Dermis microvascular lymphatic vessel endothelial cell (primary cell): ENCODE data around the gene KRTAP4-9. TPM values are rescaled to one million over a fixed set of nuclear protein-coding genes. Genes with fewer than 3 reads are reported as not detected.
A peak's percentile ranks its signal among the peaks of the same experiment; 100 is the strongest.
"Not testable (repeated sequence)": the region's sequence is repeated elsewhere in the genome, so short reads cannot be mapped to it uniquely, and the experiment has no call there.

ENCODE experiments used
- DNase-seq, 2 donors: peaks; one replicate each; pipeline versions ENCODE4 v3.0.0 to v3.0.0-alpha.2; 2010; ENCODE audit warnings: low read depth in 2 of 2
- total RNA-seq: library from RNA; depleted of rRNA; stranded (reverse); fragments of >200 nt; gene quantifications from 2 replicates; pipeline ENCODE4 v1.2.1, GENCODE V29; 2014

KRTAP4-9 gene
- total RNA-seq, 1 donor from 2014 or later, result not detected

DNA sequence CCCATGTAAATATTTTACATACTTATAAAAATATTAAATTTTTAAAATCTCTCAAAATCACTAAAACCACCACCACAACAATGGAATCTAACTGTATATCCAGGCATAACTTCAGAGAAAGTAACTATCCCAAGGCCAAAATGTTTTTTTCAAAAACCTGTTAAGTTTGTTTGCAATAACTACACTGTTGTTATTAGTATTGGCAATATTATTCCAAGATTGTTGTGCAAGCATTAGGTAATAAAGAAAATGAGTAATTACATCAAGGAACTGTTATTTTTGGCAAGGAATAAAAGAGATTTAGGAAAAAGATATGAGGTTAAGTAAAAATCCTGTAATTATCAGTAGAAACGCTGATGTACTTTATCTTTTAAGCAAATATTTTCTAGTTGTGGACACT lies 22.2 kb downstream of the KRTAP4-9 start:
- DNase-seq, result no peak

DNA sequence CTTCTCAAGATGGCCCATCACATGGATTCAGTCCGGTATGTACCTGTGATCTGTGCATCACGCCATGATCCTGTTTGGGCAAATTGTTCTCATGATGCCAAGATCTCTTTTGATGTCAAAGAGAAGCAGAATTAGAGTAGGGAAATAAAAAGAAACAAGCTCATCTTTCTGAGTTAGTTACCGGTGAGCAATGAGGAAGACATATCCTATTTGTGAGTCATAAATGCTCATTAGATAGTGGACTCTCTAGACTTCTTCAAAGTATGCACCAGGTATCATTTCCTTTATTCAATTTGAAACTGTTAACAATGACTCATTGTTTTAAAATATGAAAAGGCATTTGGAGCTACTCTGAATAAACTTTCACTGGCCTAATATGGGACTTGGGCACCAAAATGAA lies 26.8 kb downstream of the KRTAP4-9 start:
- DNase-seq, result no peak

DNA sequence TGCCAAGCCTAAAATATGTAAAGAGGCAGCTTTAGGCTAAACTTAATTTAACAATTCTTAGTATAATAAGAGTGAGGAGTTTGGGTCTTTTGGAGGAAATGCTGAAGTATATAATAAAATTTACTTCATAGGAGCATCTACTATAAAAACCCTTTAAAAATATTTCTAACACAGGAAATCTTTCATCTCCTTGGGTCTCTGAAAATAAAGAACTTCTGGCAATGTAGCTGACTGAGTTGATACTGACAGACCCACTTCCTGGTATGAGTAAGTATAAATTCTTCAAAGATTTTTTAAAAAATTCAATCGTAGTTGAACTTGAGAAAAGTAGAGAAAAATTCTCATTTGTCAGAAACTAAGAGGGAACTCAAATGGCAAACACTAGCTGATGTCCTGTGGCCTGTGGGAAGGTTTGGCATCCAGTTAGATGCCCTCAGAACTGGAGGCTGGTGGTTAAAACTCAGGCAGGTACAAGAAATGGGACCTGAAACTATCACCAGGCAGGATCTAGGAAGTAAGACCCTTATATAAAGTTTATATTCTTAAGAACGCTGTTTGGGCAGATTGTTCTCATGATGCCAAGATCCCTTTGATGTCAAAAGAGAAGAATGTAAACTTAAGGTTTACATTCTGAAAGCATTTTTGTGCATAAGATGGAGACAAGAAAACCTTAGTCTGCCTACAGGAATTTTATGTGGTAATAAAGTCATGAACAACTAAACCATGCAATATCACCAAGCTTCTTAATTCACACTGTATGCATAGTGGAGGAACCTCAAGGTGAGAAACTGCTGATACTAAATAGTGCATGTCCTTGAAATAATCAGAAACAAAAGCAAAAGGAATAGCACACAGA lies 28.9 kb downstream of the KRTAP4-9 start:
- DNase-seq, result no peak

DNA sequence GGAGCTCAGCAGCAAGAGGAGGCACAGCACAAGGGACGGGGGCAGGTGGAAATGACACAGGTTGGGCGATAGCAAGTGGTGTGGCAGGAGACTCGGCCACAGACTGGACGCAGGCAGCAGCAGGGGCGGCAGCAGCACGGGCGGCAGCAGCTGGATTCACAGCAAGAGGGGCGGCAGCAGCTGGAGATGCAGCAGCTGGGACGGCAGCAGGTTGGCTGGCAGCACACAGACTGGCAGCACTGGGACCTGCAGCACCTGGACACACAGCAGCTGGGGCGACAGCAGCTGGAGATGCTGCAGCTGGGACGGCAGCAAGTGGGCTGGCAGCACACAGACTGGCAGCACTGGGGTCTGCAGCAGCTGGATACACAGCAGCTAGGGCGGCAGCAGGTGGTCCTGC lies 34.7 kb downstream of the KRTAP4-9 start:
- not testable (repeated sequence) for DNase-seq

DNA sequence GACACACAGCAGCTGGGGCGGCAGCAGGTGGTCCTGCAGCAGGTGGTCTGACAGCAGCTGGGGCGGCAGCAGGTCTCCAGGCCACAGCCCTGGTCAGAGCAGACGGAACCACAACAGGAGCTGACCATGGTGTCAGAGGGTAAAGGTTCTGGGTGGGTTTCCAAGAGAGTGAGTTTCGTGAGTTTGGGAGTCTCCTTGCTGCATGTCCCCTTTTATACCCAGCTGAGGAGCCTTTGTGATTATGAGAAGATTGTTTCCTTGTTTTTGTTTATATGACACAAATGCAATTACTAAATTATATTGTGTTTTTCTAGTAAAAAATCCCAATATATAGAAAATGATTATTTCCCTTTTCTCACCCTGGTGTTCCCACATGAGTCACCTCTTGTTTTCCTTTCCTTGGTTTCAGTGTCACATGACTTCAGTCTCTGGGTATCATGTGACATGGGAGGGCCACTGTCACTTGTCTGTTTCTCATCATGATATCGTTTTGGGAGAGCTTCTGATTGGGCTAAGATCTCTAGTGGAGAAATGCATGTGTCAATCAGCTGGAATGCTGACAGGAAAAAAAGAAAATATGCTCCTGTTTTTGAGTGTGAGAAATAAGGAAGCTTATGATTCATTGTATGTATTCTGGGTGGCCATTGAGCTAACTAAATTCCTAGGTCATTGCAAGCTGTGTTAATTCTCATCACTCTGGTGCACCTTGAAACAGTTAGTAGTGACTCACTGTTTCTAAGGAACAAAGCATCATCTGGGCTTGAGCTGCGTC lies 35.4 kb downstream of the KRTAP4-9 start, which contains the start of gene KRTAP4-6:
KRTAP4-6 (minus strand) TSS at position 185 of the 772 bp plus-strand sequence; CDS start at position 128, 57 bp downstream.
- peak in 1 of 2 donors; percentile 48 for DNase-seq

DNA sequence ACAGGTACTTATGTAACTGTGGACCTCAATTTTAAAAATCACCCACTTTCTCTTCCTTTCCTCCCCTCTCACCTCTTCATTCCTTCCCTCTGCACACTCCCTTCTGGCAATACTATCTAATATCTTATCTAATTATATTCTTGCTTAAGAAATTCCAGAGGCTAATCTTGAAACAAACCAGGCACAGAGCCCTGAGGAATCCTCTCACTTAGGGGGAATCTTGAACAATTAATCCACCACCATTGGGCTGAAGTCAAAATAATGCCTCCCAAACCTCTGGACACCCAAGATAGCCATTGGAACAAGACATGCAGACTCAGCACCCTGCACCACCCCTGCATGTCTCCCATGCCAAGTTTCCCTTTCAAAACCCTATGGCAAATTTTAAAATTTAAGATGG lies 36.2 kb downstream of the KRTAP4-9 start:
- DNase-seq, result no peak

DNA sequence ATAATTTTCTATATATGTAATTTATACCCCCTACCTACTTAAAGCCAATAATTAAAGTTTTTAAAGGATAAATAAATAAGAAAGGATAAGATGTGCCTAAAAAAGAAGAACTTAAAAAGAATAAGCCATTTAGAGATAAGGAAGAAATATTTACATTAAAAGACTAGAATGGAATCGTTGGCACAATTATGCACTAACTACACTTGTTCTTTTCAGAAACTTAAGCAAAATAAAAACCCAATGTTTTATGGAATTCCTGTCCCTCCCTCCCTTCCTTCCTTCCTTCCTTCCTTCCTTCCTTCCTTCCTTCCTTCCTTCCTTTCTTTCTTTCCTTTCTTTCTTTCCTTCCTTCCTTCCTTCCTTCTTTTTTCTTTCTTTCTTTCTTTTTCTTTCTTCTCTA lies 39.7 kb downstream of the KRTAP4-9 start:
- DNase-seq, result no peak

DNA sequence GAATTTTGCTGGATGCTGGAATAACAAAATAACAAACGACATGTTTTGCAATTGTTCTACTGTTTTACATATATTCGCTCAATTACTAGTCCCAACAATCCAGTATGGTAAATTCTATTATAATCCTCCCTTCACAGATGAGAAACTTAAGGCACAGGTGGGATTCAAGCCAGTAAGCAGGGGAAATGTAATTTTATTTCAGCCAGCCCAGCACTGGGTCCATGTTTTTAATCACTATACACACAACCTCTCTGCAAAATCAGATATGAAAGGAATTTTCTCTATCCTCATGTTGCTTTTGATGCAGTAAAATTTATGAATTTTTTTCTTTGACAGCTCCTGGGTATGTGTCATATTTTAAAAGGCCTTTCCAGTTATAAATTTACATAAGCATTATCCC lies 40.1 kb downstream of the KRTAP4-9 start:
- DNase-seq, result no peak

DNA sequence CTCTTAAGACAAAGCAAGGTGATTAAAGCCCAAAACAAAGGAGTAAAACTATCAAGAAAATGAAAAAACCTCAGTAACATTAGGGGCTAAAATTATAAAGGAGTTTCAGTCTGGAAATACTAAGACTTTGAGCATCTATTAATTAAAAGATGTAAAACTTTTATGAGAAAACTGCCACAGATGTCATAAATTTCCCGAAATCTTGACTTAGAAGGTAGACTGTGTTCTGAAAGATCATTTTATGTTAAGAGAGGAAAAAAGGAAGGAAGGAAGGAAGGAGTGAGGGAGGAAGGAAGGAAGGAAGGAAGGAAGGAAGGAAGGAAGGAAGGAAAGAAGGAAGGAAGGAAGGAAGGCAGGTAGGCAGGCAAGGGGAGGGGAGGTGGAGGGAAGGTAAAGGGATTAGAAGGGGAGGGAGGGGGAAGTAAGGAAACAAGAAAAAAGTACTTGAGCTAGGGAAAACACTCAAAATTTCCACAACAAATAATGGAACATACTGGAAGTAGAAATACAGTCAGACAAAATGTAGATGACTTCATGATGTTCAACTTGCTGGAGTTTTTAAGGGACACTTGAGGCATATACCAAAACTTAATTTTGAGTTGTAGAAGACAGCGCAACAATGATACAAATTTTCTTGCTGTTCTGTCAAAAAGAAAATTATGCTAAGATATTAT lies 42.5 kb downstream of the KRTAP4-9 start:
- no peak for DNase-seq

DNA sequence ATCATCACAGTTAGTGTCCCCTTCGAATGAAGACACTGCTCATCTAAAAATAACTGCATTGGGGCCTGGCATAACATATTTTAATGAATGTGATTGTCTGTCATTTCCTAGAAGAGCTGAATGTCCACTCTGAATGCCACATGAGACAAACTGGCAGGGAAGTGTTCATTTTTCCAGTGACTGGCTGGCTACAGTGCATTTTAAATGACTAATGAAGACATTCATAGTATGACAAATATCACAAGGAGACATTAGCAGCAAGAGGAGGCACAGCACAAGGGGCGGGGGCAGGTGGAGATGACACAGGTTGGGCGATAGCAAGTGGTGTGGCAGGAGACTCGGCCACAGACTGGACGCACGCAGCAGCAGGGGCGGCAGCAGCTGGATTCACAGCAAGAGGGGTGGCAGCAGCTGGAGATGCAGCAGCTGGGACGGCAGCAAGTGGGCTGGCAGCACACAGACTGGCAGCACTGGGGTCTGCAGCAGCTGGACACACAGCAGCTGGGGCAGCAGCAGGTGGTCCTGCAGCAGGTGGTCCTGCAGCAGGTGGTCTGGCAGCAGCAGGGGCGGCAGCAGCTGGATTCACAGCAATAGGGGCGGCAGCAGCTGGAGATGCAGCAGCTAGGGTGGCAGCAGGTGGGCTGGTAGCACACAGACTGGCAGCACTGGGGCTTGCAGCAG lies 43.9 kb downstream of the KRTAP4-9 start:
- DNase-seq, result not testable (repeated sequence)

DNA sequence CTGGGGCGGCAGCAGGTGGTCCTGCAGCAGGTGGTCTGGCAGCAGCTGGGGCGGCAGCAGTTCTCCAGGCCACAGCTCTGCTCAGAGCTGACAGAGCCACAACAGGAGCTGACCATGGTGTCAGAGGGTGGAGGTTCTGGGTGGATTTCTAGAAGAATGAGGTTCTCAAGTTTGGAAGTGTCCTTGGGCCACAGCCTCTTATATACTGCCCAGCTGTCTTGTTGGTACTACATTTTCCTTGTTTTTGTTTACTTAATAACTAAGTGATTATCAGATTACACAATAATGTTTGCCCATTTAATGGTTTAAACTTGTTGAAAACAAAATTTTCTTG lies 44.4 kb downstream of the KRTAP4-9 start, which contains the start of gene KRTAP4-5:
KRTAP4-5 (minus strand) TSS at position 174 of the 334 bp plus-strand sequence; CDS start at position 116, 58 bp downstream.
- no peak for DNase-seq

DNA sequence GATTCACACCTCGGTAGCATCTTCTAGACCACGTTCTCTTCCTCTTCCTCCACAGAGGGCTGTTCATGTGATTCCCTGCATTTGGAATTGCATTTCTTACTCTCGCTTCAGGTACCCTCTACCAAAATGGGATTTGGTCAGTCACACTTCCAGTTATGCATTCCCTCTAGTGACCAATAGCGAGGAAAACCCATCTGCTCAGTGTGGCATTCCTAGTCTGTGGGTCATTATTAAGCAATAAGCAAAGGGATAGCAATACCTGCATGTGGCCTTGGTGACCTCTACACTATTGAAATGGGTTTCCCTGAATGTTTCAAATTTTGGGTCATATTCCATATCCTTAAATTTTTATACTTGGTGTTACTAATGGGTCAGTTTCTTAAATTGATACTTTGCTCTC lies 44.8 kb downstream of the KRTAP4-9 start:
- DNase-seq, result no peak

DNA sequence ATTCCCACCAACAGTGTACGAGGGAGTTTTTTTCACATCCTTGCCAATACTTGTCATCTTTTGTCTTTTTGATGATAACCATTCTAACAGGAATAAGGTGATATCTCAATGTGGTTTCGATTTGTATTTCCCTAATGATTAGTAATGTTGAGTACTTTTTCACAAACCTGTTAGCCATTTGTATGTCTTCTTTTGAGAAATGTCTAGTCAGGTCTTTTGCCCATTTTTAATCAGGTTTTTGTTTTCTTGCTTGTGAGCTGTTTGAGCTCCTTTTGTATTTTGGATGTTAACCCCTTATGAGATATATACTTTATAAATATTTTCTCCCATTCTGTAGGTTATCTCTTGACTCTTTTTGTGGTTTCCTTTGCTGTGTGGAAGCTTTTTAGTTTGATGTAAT lies 46.3 kb downstream of the KRTAP4-9 start:
- no peak for DNase-seq

DNA sequence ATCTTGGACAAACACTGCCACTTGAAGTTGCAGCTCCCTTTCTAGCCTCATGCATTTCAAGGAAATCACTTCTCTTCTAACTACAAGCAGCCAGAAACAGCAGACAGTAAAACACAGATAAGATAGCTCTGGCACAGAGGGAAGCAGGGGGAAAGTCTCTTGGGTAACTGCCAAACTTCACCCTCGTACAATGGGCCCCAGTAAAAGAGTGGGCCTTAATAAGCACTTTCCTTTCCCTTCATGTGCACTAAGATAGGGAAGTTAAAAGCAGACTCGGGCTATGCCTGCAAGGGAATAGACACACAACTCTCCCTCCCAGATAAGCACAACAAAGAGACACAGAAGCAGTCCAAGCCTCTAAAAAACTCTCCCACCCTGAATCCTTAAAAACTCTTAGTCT lies 48.7 kb downstream of the KRTAP4-9 start:
- no peak for DNase-seq

Other genes with a start within 250 kb of the KRTAP4-9 start
- gene KRT12, start 238.2 kb upstream of the KRTAP4-9 start, total RNA-seq, result not detected in 2 replicates
- gene KRT20, start 220.1 kb upstream of the KRTAP4-9 start, total RNA-seq, result not detected in 2 replicates
- 2.1 TPM in 1 of 2 replicates, not detected in the other for gene KRT23, start 167.7 kb upstream of the KRTAP4-9 start, total RNA-seq
- not detected in 2 replicates for gene KRT39, start 138.4 kb upstream of the KRTAP4-9 start, total RNA-seq
- not detected in 2 replicates for gene KRT40, start 121.1 kb upstream of the KRTAP4-9 start, total RNA-seq
- not detected in 2 replicates for gene KRTAP3-3, start 111.2 kb upstream of the KRTAP4-9 start, total RNA-seq
- not detected in 2 replicates for gene KRTAP3-2, start 105.5 kb upstream of the KRTAP4-9 start, total RNA-seq
- gene KRTAP3-1, start 96.3 kb upstream of the KRTAP4-9 start, total RNA-seq, result not detected in 2 replicates
- gene KRTAP1-5, start 78.2 kb upstream of the KRTAP4-9 start, total RNA-seq, result not detected in 2 replicates
- not detected in 2 replicates for gene KRTAP1-4, start 75.2 kb upstream of the KRTAP4-9 start, total RNA-seq
- not detected in 2 replicates for gene KRTAP1-3, start 70.5 kb upstream of the KRTAP4-9 start, total RNA-seq
- gene KRTAP1-1, start 63.9 kb upstream of the KRTAP4-9 start, total RNA-seq, result not detected in 2 replicates
- gene KRTAP2-1, start 58.1 kb upstream of the KRTAP4-9 start, total RNA-seq, result not detected in 2 replicates
- gene KRTAP2-2, start 50.2 kb upstream of the KRTAP4-9 start, total RNA-seq, result not detected in 2 replicates
- gene KRTAP2-3, start 45.3 kb upstream of the KRTAP4-9 start, total RNA-seq, result not detected in 2 replicates
- not detected in 2 replicates for gene KRTAP2-4, start 39.5 kb upstream of the KRTAP4-9 start, total RNA-seq
- not detected in 2 replicates for gene KRTAP4-7, start 21.2 kb upstream of the KRTAP4-9 start, total RNA-seq
- not detected in 2 replicates for gene KRTAP4-8, start 7.2 kb upstream of the KRTAP4-9 start, total RNA-seq
- gene KRTAP4-16, start 3.2 kb upstream of the KRTAP4-9 start, total RNA-seq, result not detected in 2 replicates
- gene KRTAP4-11, start 13.0 kb downstream of the KRTAP4-9 start, total RNA-seq, result not detected in 2 replicates
- gene KRTAP4-12, start 18.8 kb downstream of the KRTAP4-9 start, total RNA-seq, result not detected in 2 replicates
- not detected in 2 replicates for gene KRTAP4-6, start 35.2 kb downstream of the KRTAP4-9 start, total RNA-seq
- not detected in 2 replicates for gene KRTAP4-5, start 44.4 kb downstream of the KRTAP4-9 start, total RNA-seq
- gene KRTAP4-4, start 55.4 kb downstream of the KRTAP4-9 start, total RNA-seq, result not detected in 2 replicates
- gene KRTAP4-3, start 62.8 kb downstream of the KRTAP4-9 start, total RNA-seq, result not detected in 2 replicates
- not detected in 2 replicates for gene KRTAP4-2, start 72.8 kb downstream of the KRTAP4-9 start, total RNA-seq
- gene KRTAP4-1, start 79.5 kb downstream of the KRTAP4-9 start, total RNA-seq, result not detected in 2 replicates
- not detected in 2 replicates for gene KRTAP9-1, start 84.5 kb downstream of the KRTAP4-9 start, total RNA-seq
- not detected in 2 replicates for gene KRTAP9-2, start 121.3 kb downstream of the KRTAP4-9 start, total RNA-seq
- not detected in 2 replicates for gene KRTAP9-3, start 127.1 kb downstream of the KRTAP4-9 start, total RNA-seq
- not detected in 2 replicates for gene KRTAP9-8, start 132.6 kb downstream of the KRTAP4-9 start, total RNA-seq
- gene KRTAP9-4, start 144.3 kb downstream of the KRTAP4-9 start, total RNA-seq, result not detected in 2 replicates
- not detected in 2 replicates for gene KRTAP9-9, start 150.0 kb downstream of the KRTAP4-9 start, total RNA-seq
- not detected in 2 replicates for gene KRTAP9-6, start 160.0 kb downstream of the KRTAP4-9 start, total RNA-seq
- not detected in 2 replicates for gene KRTAP9-7, start 170.3 kb downstream of the KRTAP4-9 start, total RNA-seq
- gene KRTAP29-1, start 197.5 kb downstream of the KRTAP4-9 start, total RNA-seq, result not detected in 2 replicates
- gene KRTAP16-1, start 203.9 kb downstream of the KRTAP4-9 start, total RNA-seq, result not detected in 2 replicates
- not detected in 2 replicates for gene KRTAP17-1, start 210.3 kb downstream of the KRTAP4-9 start, total RNA-seq
- not detected in 2 replicates for gene KRT33A, start 245.4 kb downstream of the KRTAP4-9 start, total RNA-seq